Stimulated activated CD8-positive, alpha-beta memory T cell treated with anti-CD3 and anti-CD28 coated beads, Interleukin-15, amount 100 ng/mL, for 4 hours (primary cell): ENCODE results near the gene EXOC3L1.

ENCODE experiments used
- DNase-seq, 2 donors: peaks; one replicate each; pipeline ENCODE4 v3.0.0-alpha.2; 2020; ENCODE audit warnings: low read depth in 2 of 2

Gene EXOC3L1

DNA sequence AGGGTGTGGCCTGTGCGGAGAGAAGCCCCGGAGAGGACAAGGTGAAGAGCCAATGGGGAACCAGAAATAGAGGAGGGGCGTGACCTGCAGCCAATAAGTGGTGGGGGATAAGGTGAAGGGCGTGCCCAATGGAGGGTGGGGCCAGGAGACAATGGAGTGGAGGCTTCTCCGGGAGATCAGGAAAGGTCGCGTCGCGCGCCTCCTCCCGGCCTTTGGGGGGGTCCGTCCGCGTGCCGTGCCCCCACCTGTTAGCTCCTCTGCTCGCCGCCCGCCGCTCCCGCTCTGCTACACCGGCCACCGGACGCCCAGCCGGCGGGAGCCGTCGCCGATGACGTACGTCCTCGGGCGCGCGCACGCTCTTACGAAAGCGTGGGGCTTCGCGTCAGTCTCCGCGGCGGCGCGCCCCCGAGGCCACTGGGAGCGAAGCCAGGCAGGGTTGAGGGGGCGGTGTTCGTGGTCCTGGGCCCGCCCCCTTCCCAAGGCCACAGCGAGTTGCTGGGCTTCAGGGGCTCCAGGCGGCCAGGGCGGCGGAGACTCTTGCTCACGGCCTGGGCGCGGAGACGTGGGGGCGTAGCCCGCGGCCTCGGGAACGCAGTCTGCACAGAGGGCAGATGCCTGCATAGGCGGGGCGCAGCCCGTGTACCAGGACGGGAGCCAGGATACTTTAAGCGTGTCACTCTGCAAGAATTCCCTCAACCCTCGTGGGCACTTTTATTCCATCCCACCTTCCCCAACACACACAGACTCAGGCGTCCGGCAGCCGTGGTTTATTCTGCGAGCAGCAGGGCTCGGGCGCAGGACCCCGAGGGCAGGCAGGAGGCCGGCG is 6.1 kb downstream of the EXOC3L1 start, which contains the start of gene MATCAP1:
Gene MATCAP1, minus strand, starts transcription at position 337 of the 826 bp plus-strand sequence. CDS start 3,353 bp downstream, outside the sequence.
- DNase-seq: peak; percentile 78 to 91

DNA sequence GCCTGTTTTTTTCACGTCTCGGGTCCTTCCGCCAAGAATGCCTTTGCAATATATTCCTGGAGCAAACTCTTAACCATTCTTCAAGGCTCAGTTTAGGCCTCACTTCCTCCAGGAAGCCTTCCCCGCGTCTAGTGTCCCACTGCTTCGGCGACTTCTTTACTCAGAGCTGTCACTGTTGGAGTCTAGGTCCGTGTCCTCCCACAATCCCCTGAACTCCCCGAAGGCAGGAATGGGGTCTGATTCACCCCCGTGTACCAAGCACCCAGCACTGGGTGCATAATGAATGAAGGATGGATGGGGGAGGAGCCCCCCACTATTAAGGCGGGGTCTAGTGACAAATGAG is 6.7 kb downstream of the EXOC3L1 start:
- no peak for DNase-seq

DNA sequence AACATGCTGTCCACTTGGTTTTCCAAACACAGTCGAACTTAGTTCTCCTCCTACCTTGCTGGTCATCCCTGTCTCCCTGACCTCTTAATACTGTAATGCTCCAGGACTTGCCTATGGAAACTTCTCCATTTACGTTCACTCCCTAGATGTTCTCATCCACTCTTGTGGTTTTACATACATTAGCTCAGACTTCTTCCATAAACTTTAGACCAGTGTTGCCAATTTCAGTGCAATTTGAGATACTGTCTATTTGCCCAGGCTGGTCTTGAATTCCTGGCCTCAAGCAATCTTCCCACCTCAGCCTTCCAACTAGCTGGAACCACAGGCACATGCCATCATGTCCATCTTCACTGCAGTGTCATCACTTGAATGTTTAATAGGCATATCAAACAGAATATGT is 7.6 kb downstream of the EXOC3L1 start:
- DNase-seq: no peak

DNA sequence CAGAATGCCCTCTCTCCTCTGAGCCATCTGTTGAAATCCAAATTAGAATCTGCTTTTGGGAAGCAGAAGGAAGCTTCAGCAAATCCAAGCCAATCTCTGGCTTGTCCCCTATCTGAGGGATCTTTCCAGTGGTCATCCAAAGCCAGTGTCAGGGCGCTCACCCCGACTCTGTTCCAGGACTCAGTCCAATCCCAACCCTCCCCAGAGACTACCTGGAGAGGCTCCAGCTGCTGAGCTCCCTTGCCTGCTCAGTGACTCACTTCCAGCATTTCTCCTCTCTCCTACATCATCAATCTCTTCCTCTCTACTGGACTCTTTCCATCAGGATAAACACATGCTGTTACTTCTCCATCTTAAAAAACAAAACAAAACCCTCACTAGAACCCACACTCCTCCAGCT is 8.6 kb downstream of the EXOC3L1 start:
- no peak for DNase-seq

DNA sequence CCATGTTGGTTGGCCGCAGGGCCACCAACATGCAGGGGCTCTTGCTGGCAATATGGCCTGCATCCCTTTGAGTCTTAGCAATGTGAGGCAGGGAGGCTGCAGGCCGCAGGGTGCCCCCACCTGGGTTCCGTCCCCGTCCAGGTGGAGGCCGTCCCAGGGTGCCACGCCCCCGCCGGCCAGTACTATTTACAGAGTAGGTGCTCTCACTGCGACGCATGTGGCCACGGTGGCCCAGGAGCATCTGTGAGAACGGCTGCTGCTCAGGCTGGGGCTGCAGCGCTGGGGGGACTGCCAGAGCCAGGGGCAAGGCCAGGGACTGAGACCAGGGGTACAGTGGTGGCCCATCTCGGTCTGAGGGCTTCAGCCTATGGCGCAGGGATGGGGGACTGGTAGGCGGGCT is 9.8 kb downstream of the EXOC3L1 start:
- DNase-seq: no peak

DNA sequence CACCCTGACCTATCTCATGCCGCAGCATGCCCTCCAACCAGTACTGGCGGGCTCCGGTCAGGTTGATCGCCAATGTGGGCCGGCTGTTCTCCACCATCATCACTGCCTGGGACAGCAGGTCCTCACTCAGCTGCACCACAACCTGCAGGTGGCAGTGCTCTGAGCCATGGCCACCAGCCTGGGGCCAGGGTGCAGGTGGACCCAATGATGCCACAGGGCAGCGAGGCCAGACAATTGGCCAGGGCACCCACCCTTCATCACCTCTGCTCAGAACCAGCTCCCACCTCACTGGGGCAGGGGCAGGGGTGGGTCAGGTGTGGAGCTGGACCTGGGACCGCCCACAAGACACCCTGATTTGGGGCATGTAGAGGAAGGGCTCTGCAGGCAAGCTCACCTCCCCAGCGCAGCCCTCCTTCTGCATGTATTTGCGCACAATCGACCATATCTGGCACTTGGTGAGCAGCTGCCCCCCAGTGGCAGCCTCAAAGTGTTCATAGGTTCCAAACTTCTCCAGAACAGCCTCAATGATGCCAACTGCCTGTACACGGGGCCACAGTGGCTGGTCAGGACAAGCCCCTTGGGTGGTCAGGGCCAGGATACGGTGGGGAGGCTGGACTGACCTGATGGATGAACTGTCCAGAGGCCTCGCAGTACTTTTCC is 10.4 kb downstream of the EXOC3L1 start:
- no peak for DNase-seq

DNA sequence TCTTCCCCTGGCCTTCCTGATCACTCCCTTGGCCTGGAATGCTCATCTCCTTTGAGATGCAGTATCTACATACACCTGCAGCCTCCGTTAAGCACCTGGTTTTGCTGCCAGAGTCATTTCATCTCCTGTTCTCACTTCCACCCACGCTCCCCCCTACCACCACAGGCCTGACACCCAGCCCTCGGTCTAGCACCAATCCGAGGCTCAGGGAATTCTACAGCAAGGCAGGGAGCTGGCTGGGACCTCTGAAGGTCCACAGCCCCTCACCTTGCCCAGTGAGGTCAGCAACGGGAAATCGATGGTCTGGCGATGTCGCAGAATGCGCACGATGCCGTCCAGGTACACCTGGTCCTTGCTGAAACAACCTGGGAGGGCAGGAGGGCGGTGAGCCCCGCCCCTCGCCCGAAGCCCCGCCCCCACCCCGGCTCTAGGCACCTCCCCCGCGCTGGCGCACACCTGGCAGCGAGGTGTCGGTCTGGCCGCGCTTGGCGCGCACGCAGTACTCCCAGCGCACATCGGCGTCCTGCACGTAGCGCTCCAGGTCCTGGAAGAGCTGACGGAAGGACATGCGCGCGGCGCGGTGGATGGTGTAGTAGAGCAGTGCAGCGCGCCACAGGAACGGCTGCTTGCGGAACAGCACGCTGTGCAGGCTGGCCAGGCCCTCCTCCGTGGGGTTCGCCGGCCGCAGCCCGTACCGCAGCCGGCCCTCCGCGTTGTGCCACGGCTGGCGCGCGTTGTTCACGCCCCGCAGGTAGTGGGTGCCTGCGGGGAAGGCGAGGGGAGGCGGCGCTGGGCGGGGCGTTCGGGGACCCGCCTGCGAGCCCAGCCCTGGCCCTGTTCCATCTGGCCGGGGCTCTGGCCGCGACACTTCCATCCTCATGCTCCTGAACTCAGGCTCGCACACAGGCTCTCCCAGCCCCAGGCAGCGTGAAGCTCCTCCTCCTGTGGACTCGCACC is 11.9 kb downstream of the EXOC3L1 start:
- no peak for DNase-seq

DNA sequence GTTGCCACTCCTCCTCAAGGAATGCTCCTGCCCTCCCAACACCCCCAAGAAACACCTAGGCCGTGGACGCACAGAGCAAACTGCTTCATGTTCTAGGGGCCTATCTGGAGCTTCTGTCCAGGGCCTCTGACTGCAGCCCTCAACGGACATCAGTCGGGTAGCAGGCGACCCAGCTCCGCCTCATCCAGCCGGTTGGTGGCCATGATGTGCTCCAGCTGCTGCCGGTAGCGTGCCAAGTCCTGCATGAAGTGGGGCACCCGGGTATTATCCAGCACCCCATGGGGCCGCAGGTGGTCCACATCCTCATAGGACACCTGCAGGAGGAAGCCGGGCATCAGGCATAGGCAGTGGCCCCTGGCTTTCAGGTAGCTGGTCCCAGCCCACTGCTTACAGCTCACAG is 13.3 kb downstream of the EXOC3L1 start:
- no peak for DNase-seq

DNA sequence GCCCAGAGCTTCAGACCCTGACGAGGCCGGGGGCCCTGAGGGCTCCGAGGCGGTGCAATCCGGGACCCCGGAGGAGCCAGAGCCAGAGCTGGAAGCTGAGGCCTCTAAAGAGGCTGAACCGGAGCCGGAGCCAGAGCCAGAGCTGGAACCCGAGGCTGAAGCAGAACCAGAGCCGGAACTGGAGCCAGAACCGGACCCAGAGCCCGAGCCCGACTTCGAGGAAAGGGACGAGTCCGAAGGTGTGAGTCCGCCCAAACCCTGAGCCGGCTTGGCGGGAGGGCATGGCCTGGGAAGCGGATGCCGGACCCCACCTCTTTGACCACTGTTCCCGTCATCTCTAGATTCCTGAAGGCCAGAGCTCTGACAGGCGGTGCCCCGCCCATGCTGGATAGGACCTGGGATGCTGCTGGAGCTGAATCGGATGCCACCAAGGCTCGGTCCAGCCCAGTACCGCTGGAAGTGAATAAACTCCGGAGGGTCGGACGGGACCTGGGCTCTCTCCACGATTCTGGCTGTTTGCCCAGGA is 15.2 kb downstream of the EXOC3L1 start:
- no peak for DNase-seq

DNA sequence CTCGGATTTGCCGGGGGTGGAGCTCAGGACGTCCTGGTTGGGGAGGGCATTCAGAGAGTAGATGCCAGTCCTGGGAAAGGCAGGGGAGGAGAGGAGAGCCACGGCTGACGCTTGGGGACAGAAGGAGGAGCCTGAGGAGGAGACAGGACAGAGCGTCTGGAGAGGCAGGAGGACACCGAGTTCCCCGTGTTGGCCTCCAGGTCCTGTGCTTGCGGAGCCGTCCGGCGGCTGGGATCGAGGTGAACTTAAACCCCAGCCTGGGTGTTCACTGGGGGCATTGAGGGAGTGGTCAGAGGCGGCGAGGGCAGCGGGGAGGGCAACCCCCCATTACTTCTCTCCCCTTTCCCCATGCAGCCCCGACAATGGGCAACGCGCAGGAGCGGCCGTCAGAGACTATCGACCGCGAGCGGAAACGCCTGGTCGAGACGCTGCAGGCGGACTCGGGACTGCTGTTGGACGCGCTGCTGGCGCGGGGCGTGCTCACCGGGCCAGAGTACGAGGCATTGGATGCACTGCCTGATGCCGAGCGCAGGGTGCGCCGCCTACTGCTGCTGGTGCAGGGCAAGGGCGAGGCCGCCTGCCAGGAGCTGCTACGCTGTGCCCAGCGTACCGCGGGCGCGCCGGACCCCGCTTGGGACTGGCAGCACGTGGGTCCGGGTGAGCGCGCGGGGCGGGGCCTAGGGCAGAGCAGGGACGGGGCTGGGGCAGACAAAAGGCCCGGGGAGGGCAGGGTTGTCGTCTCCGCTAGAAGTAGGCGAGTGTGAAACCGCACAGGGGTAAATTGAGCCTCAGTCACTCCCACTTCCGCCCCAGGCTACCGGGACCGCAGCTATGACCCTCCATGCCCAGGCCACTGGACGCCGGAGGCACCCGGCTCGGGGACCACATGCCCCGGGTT is 15.9 kb downstream of the EXOC3L1 start:
- DNase-seq: no peak

DNA sequence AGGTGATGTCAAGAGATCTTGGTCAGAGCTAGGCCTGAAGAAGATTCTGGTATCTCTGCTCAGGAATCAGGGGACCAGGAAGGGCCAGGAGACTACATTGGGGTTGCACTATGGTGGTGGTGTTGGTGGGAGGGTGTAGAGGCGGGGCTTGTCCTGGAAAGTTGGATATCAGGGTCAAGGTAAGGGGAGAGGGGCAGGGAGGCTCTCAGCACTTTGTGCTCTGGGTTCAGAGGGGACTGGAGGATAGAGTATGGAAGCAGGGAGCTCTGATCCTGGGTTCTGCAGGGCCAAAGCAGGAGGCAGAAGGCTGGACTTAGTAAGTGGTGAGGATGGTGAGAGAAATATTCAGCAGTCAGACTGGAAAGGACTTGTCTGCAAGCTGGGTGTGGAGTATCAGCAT is 16.6 kb downstream of the EXOC3L1 start:
- DNase-seq: no peak

DNA sequence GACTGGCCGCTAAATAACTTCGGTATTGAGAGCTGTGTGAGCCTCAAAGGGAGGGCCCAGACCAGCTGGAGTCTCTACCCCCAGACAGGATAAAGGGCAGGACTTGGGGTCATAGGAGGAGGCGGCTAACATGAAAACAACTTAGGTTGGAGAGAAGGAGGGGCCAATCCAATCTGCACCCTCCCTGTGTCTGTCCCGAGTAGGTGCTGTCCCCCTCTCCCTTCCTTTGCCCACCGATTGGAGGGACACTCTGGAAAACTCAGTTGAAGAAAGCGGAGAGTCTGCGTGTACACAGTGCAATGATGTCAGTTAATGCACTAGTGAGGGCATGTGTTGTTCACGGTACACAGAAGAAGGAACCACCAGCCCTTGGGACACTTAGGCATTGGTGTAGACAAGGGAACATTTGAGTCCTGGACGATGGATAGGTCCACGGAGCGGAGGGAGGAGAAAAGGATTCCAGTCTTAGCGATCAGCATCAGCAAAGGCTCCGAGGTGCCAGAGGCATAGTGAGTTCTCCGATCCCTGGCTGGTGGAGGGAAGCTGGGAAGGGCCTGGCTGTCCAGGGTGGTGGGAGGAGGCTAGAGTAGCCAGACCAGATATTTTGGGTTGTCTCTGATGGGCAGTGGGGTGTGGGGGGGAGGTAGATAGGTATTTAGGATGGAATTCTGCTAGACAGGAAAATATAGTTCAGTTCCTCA is 18.8 kb downstream of the EXOC3L1 start:
- no peak for DNase-seq

DNA sequence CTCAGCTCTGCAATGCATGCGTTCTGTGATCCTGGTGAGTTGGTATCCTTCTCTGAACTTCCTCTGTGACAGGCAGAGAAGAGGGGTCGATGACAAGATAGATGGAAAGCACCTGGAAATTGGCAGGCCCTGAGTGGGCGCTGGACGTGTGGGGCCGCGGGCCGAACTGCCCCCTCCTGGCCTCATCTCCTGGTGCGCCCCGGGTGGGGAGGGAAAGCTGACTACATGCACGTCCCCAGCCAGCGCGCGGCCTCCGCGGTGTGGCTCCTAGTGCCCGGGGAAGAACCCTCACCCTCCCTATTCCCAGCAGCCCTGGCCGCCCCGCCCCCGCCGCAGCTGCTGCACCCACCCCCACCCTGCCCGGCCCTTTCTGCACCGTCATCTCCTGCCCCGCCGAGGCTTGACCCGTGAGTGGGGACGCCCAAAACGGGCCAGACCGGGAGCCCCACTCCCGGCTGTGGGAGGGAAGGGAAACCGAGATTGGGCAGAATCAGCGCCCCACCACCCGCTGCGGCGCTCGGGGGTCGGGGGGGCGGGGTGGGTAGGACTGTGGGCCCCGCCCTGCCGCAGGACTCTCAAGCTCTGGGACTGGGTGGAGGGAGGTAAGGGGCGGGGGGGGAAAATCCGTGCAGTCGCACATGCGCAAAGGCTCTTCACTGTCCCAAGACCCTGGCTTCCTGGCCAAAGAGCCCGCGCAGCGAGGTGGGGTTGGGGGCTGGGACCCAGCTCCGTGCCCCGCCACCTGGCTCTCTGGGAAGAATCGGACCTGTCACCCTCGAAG is 19.6 kb downstream of the EXOC3L1 start, which contains the start of gene NOL3:
Gene NOL3, plus strand, starts transcription at position 371 of the 781 bp plus-strand sequence.
- no peak for DNase-seq

DNA sequence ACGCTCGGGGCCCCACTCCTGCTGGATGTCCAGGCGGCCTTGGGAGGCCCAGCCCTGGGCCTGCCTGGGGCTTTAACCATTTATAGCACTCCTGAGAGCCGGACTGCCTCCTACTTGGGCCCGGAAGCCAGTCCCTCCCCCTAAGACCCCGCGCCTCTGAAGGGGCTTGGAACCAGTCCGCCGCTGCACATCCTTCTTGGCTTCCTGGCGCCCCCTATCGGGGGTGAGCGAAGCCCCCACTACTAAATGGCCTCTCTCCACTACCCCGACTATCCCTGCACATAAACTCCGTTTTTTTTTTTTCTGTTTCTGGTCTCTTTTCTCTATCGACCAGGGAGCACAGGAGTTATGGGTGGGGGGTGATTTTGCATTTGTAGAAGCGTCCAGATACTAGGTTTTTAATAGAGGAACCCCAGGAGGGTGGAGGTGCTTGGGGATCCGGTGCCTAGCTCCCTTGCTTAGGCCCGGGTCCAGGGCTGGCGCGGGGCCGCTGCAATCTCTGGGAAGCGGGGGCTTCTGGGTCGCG is 20.2 kb downstream of the EXOC3L1 start:
- DNase-seq: no peak

DNA sequence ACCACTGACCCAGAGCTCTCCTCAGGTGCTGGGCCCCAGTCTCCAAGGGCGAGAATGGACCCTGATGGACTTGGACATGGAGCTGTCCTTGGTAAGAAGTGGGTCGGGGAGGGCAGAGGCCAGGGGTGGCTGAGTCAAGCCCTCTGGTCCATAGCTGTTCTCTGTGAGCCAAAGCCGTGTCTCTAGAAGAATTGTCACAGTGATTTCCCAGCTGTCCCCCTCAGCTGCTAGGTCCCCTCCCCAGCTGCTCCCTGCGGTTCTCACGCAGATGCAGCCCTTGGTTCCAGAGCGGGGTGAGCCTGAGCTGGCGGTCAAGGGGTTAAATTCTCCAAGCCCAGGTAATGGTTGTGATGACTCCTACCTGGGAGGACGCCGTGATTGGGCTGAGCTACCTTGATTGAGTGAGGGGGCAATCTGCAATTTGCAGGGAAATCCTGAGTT is 20.9 kb downstream of the EXOC3L1 start:
- DNase-seq: no peak

DNA sequence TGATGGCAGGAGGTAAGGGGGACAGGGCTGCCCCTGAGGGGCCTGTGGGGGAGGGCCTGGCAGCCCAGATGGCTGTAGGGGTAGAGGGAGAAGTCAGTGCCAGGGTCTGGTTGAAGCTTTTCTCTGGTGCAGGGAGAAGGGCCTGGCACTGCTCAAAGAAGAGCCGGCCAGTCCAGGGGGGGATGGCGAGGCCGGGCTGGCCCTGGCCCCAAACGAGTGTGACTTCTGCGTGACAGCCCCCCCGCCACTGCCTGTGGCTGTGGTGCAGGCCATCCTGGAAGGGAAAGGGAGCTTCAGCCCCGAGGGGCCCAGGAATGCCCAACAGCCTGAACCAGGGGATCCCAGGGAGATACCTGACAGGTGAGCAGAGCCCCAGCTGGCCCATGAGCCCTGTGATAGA is 22.3 kb downstream of the EXOC3L1 start:
- no peak for DNase-seq

DNA sequence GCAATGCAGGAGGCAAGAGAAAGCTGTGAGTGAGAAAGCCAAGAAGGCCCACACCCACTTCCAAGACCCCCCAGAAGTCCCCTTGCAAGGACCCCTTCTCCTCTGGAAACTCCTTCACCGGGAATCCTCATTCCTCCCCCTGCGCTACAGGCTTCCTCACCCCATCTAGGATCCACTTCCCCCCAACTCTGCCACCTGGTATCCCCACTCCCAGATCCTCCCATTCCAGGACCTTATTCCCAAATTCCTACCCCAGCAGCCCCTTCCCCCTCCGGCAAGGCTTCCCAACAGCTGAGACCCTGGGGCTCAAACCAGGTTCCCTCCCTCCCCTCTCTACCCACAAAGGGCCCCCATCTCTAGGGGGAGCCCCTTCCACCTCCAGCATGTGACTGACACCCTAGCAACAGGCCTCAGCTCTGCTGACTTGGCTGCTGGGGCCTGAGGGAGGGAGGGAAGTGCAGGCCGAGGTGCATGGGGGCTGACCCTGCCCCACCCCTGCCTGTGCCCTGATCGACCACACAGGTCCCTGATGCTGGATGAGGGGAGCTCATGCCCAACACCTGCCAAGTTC is 23.3 kb downstream of the EXOC3L1 start:
- no peak for DNase-seq

DNA sequence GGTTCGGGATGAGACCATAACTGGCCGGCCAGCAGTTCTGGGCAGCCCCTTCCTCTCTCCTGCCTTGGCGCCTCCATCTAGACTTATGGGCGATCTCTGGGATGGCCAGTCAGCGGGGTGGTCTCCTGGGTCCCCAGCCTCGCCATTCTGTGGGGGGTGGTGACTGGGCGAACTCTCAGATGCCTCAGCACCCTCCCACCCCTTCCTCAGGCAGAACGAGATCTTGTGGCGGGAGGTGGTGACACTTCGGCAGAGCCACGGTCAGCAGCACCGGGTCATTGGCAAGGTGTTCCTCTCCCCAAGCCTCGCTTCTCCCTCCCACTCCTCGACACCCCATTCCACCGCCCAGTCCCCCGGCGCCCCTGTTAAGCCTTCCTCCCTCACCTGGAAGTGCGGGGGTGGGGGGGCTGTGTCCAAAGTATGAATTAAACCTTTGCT is 23.8 kb downstream of the EXOC3L1 start:
- DNase-seq: no peak
